Measurements from ENCODE around the gene OSBPL5.
"Not testable (repeated sequence)": the region's sequence is repeated elsewhere in the genome, so short reads cannot be mapped to it uniquely, and the experiment has no call there.

Gene OSBPL5

GRCh38 chr11:3073029-3073435 is 92.1 kb downstream of the OSBPL5 start:
- no peak overlapping the region for H3K4me2 ChIP-seq (ENCODE audit: low read depth, low read length, poor library complexity, severe bottlenecking)
- TF ChIP-seq EZH2phosphoT487 (IDR thresholded peaks at IDR 0.05; ENCODE audit: borderline replicate concordance): no peak
- TF ChIP-seq, protein P1, sequence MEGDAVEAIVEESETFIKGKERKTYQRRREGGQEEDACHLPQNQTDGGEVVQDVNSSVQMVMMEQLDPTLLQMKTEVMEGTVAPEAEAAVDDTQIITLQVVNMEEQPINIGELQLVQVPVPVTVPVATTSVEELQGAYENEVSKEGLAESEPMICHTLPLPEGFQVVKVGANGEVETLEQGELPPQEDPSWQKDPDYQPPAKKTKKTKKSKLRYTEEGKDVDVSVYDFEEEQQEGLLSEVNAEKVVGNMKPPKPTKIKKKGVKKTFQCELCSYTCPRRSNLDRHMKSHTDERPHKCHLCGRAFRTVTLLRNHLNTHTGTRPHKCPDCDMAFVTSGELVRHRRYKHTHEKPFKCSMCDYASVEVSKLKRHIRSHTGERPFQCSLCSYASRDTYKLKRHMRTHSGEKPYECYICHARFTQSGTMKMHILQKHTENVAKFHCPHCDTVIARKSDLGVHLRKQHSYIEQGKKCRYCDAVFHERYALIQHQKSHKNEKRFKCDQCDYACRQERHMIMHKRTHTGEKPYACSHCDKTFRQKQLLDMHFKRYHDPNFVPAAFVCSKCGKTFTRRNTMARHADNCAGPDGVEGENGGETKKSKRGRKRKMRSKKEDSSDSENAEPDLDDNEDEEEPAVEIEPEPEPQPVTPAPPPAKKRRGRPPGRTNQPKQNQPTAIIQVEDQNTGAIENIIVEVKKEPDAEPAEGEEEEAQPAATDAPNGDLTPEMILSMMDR (conservative IDR thresholded peaks at IDR 0.05; ENCODE audit: low read length): no peak
- H2AFZ ChIP-seq (ENCODE audit: low read length): no peak overlapping the region
- no peak overlapping the region for H3K9ac ChIP-seq (ENCODE audit: low read depth, low read length, poor library complexity, severe bottlenecking)
- no peaks in the 10 kb centered on the region for H3K27me3 ChIP-seq (ENCODE audit: insufficient read depth, low read length, poor library complexity, severe bottlenecking)
- H3K36me3 ChIP-seq (ENCODE audit: insufficient read depth, low read length): no peaks in the 10 kb centered on the region
- H3K9me3 ChIP-seq (ENCODE audit: insufficient read depth, low read depth, low read length): no peaks in the 10 kb centered on the region
- H3K79me2 ChIP-seq (ENCODE audit: insufficient read depth, low read length): no peaks in the 10 kb centered on the region
- no peak overlapping the region for H3K4me3 ChIP-seq (ENCODE audit: low read length, poor library complexity, severe bottlenecking)
- H3K4me1 ChIP-seq (ENCODE audit: insufficient read depth, low read length, poor library complexity, severe bottlenecking): no peaks in the 10 kb centered on the region
- no peaks in the 10 kb centered on the region for H3F3A ChIP-seq (ENCODE audit: low read depth)
- no peaks in the 10 kb centered on the region for H3K9me2 ChIP-seq (replicated peaks; ENCODE audit: low read depth, low read length)
- no peaks in the 10 kb centered on the region for H4K20me1 ChIP-seq (ENCODE audit: insufficient read depth, low read length, poor library complexity, severe bottlenecking)

- H3K36me3 ChIP-seq (ENCODE audit: insufficient read depth, low read length): no peaks in the 10 kb centered on the region
- no peaks in the 10 kb centered on the region for H4K20me1 ChIP-seq (ENCODE audit: insufficient read depth, low read length, poor library complexity, severe bottlenecking)
- H3K79me2 ChIP-seq (ENCODE audit: insufficient read depth, low read length): no peaks in the 10 kb centered on the region
- H3K4me1 ChIP-seq (ENCODE audit: insufficient read depth, low read length, poor library complexity, severe bottlenecking): no peaks in the 10 kb centered on the region
- H3K27me3 ChIP-seq (ENCODE audit: insufficient read depth, low read length, poor library complexity, severe bottlenecking): no peaks in the 10 kb centered on the region
- TF ChIP-seq, protein P1 (conservative IDR thresholded peaks at IDR 0.05; ENCODE audit: low read length): no peak
- TF ChIP-seq EZH2phosphoT487 (IDR thresholded peaks at IDR 0.05; ENCODE audit: borderline replicate concordance): no peak
- no peaks in the 10 kb centered on the region for H3K9me3 ChIP-seq (ENCODE audit: insufficient read depth, low read depth, low read length)
- no peak overlapping the region for H3K9ac ChIP-seq (ENCODE audit: low read depth, low read length, poor library complexity, severe bottlenecking)
- H3K9me2 ChIP-seq (replicated peaks; ENCODE audit: low read depth, low read length): no peaks in the 10 kb centered on the region
- H3K4me2 ChIP-seq (ENCODE audit: low read depth, low read length, poor library complexity, severe bottlenecking): no peak overlapping the region
- H3F3A ChIP-seq (ENCODE audit: low read depth): no peaks in the 10 kb centered on the region
- H3K4me3 ChIP-seq (ENCODE audit: low read length, poor library complexity, severe bottlenecking): no peak overlapping the region
- no peak overlapping the region for H2AFZ ChIP-seq (ENCODE audit: low read length)
Observed at GRCh38 chr11:3069425-3069824, 95.7 kb downstream of the OSBPL5 start.

DNA sequence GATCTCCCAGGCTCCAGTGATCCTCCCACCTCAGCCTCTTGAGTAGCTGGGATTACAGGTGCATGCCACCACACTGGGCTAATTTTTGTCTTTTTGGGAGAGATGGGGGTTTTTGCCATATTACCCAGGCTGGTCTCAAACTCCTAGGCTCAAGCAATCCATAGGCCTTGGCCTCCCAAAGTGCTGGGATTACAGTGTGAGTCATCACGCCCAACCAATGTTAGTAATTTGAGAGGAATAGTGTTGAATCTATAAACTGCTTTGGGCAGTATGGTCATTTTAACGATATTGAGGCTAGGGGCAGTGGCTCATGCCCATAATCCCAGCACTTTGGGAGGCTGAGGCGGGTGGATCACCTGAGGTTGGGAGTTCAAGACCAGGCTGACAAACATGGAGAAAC is 98.8 kb downstream of the OSBPL5 start:
- not testable (repeated sequence) for H2AFZ ChIP-seq (ENCODE audit: low read length)

GRCh38 chr11:3064709-3065108 is 100.4 kb downstream of the OSBPL5 start:
- not testable (repeated sequence) for H3K27me3 ChIP-seq (ENCODE audit: insufficient read depth, low read length, poor library complexity, severe bottlenecking); H3K9me3 ChIP-seq (ENCODE audit: insufficient read depth, low read depth, low read length); H3K9me2 ChIP-seq (replicated peaks; ENCODE audit: low read depth, low read length)

More for the DNA sequence above, 98.8 kb downstream of the OSBPL5 start:
- not testable (repeated sequence) for H3K79me2 ChIP-seq (ENCODE audit: insufficient read depth, low read length); H3K9me3 ChIP-seq (ENCODE audit: insufficient read depth, low read depth, low read length); H3K9me2 ChIP-seq (replicated peaks; ENCODE audit: low read depth, low read length); H3K27me3 ChIP-seq (ENCODE audit: insufficient read depth, low read length, poor library complexity, severe bottlenecking); H3K4me2 ChIP-seq (ENCODE audit: low read depth, low read length, poor library complexity, severe bottlenecking); H4K20me1 ChIP-seq (ENCODE audit: insufficient read depth, low read length, poor library complexity, severe bottlenecking); H3F3A ChIP-seq (ENCODE audit: low read depth); H3K4me1 ChIP-seq (ENCODE audit: insufficient read depth, low read length, poor library complexity, severe bottlenecking); H3K4me3 ChIP-seq (ENCODE audit: low read length, poor library complexity, severe bottlenecking); H3K36me3 ChIP-seq (ENCODE audit: insufficient read depth, low read length); H3K9ac ChIP-seq (ENCODE audit: low read depth, low read length, poor library complexity, severe bottlenecking)

GRCh38 chr11:3063876-3064275 is 101.2 kb downstream of the OSBPL5 start:
- H2AFZ ChIP-seq (ENCODE audit: low read length): not testable (repeated sequence)

More at GRCh38 chr11:3064709-3065108, 100.4 kb downstream of the OSBPL5 start:
- not testable (repeated sequence) for H3K4me2 ChIP-seq (ENCODE audit: low read depth, low read length, poor library complexity, severe bottlenecking); H3K79me2 ChIP-seq (ENCODE audit: insufficient read depth, low read length); H3K4me3 ChIP-seq (ENCODE audit: low read length, poor library complexity, severe bottlenecking); H4K20me1 ChIP-seq (ENCODE audit: insufficient read depth, low read length, poor library complexity, severe bottlenecking); H2AFZ ChIP-seq (ENCODE audit: low read length); H3K4me1 ChIP-seq (ENCODE audit: insufficient read depth, low read length, poor library complexity, severe bottlenecking); H3F3A ChIP-seq (ENCODE audit: low read depth); H3K9ac ChIP-seq (ENCODE audit: low read depth, low read length, poor library complexity, severe bottlenecking); H3K36me3 ChIP-seq (ENCODE audit: insufficient read depth, low read length)

GRCh38 chr11:3063432-3063831 is 101.7 kb downstream of the OSBPL5 start:
- not testable (repeated sequence) for H2AFZ ChIP-seq (ENCODE audit: low read length); H3K4me3 ChIP-seq (ENCODE audit: low read length, poor library complexity, severe bottlenecking); H3K9ac ChIP-seq (ENCODE audit: low read depth, low read length, poor library complexity, severe bottlenecking); H3K36me3 ChIP-seq (ENCODE audit: insufficient read depth, low read length); H3K4me1 ChIP-seq (ENCODE audit: insufficient read depth, low read length, poor library complexity, severe bottlenecking); H3K79me2 ChIP-seq (ENCODE audit: insufficient read depth, low read length); H3K9me2 ChIP-seq (replicated peaks; ENCODE audit: low read depth, low read length); H3F3A ChIP-seq (ENCODE audit: low read depth); H4K20me1 ChIP-seq (ENCODE audit: insufficient read depth, low read length, poor library complexity, severe bottlenecking); H3K27me3 ChIP-seq (ENCODE audit: insufficient read depth, low read length, poor library complexity, severe bottlenecking); H3K9me3 ChIP-seq (ENCODE audit: insufficient read depth, low read depth, low read length); H3K4me2 ChIP-seq (ENCODE audit: low read depth, low read length, poor library complexity, severe bottlenecking)

More at GRCh38 chr11:3063876-3064275, 101.2 kb downstream of the OSBPL5 start:
- H3K79me2 ChIP-seq (ENCODE audit: insufficient read depth, low read length); H3K9ac ChIP-seq (ENCODE audit: low read depth, low read length, poor library complexity, severe bottlenecking); H3K9me2 ChIP-seq (replicated peaks; ENCODE audit: low read depth, low read length); H3K4me2 ChIP-seq (ENCODE audit: low read depth, low read length, poor library complexity, severe bottlenecking); H3K9me3 ChIP-seq (ENCODE audit: insufficient read depth, low read depth, low read length); H3K27me3 ChIP-seq (ENCODE audit: insufficient read depth, low read length, poor library complexity, severe bottlenecking); H3K36me3 ChIP-seq (ENCODE audit: insufficient read depth, low read length); H3K4me1 ChIP-seq (ENCODE audit: insufficient read depth, low read length, poor library complexity, severe bottlenecking); H3K4me3 ChIP-seq (ENCODE audit: low read length, poor library complexity, severe bottlenecking); H4K20me1 ChIP-seq (ENCODE audit: insufficient read depth, low read length, poor library complexity, severe bottlenecking); H3F3A ChIP-seq (ENCODE audit: low read depth): not testable (repeated sequence)

Data from Loucy (cell line).